Thyroid gland (tissue), 4 donors: ENCODE measurements around the gene NEDD9. TPM values are rescaled to one million over a fixed set of nuclear protein-coding genes. Genes with fewer than 3 reads are reported as not detected.

Experiments used
- DNase-seq, 2 donors: peaks; one replicate each; pipeline ENCODE4 v3.0.0-alpha.2; 2019
- H3K27ac ChIP-seq, 3 donors: fragments of 200-600 bp; sonication (generic); 1 replicate in 2 of 3; 2 replicates in 1 of 3; pipeline ENCODE4 v1.5.1; 2016 to 2019; ENCODE audit warnings: mild to moderate bottlenecking in 1 of 3, moderate library complexity in 1 of 3
- H3K27me3 ChIP-seq: fragments of 200-600 bp; sonication (generic); one replicate; pipeline ENCODE4 v1.5.1; 2019
- H3K36me3 ChIP-seq, 2 donors: fragments of 200-600 bp; sonication (generic); one replicate each; pipeline ENCODE4 v1.5.1; 2016 to 2019
- H3K4me1 ChIP-seq, 2 donors: fragments of 200-600 bp; sonication (generic); one replicate each; pipeline ENCODE4 v1.5.1; 2017 to 2019
- H3K4me3 ChIP-seq, 3 donors: fragments of 200-600 bp; sonication (generic); replicated peaks in 1 of 3; 1 replicate in 2 of 3; 2 replicates in 1 of 3; pipeline ENCODE4 v1.5.1; 2016; ENCODE audit warnings: mild to moderate bottlenecking in 1 of 3
- H3K9me3 ChIP-seq: fragments of 200-600 bp; sonication (generic); one replicate; pipeline ENCODE4 v1.5.1; 2017
- CTCF ChIP-seq, 6 experiments: fragments of 200-600 bp in 3 of 6; fragments of 450-650 bp in 3 of 6; sonication (generic) in 3 of 6; IDR thresholded peaks; one replicate each; pipeline ENCODE4 v1.5.1; 2016 to 2019; ENCODE audit warnings: antibody characterized with exemption in 6 of 6, mild to moderate bottlenecking in 2 of 6, inconsistent platforms in 1 of 6, moderate library complexity in 1 of 6
- POLR2A ChIP-seq, 2 donors: fragments of 450-650 bp; IDR thresholded peaks; one replicate each; pipeline ENCODE4 v1.6.1; 2017; ENCODE audit warnings: antibody characterized with exemption in 2 of 2, mild to moderate bottlenecking in 2 of 2, moderate library complexity in 1 of 2
- WGBS, 2 donors: methylation state at CpG; one replicate each; pipeline ENCODE4 v1.1.5; 2017; 5-methylcytosine and 5-hydroxymethylcytosine counted together
- intact Hi-C: fragments of 100-400 bp; cut with DNase I; formaldehyde crosslinking; loops from one replicate; pipeline ENCODE4 v1.15.1; 2023
- total RNA-seq, 4 donors: library from RNA; depleted of rRNA; stranded (reverse); fragments of >200 nt; gene quantifications; one replicate each; pipeline ENCODE4 v1.2.3, GENCODE V29; 2016

Gene NEDD9
- total RNA-seq, 4 donors from 2014 or later = 42.1 to 78.3 (median 61.7) TPM

- TF ChIP-seq POLR2A (IDR thresholded peaks at IDR 0.05) = no peak
- TF ChIP-seq CTCF (IDR thresholded peaks at IDR 0.05) = no peak
- intact Hi-C loops = no loop called here
- 73 to 88% methylated on average over 4 of the region's 4 CpGs for WGBS, 2 donors
- peaks cover 74 to 97% of the 10 kb centered on the region in 2 donors for H3K4me1 ChIP-seq
- no peaks in the 10 kb centered on the region for H3K27me3 ChIP-seq
- peak overlapping the region; percentile 69 to 86 (median 84) for H3K27ac ChIP-seq
- H3K9me3 ChIP-seq = no peaks in the 10 kb centered on the region
- H3K36me3 ChIP-seq = no peaks in the 10 kb centered on the region
- DNase-seq = no peak
- H3K4me3 ChIP-seq = no peak overlapping the region
Measured at GRCh38 chr6:11219400-11219834, 13.1 kb downstream of the NEDD9 start.

GRCh38 chr6:11218538-11219399, 13.7 kb downstream of the NEDD9 start:
- H3K4me3 ChIP-seq = no peak overlapping the region
- peak overlapping the region; percentile 69 to 86 (median 84) for H3K27ac ChIP-seq
- intact Hi-C loops = no loop called here
- H3K36me3 ChIP-seq = no peaks in the 10 kb centered on the region
- WGBS, 2 donors = 37 to 41% methylated on average over 12 of the region's 12 CpGs
- no peaks in the 10 kb centered on the region for H3K27me3 ChIP-seq
- no peaks in the 10 kb centered on the region for H3K9me3 ChIP-seq
- peak; percentile 37 to 40 for DNase-seq
- no peak for TF ChIP-seq POLR2A (IDR thresholded peaks at IDR 0.05)
- TF ChIP-seq CTCF (IDR thresholded peaks at IDR 0.05) = no peak
- peaks cover 74 to 97% of the 10 kb centered on the region in 2 donors for H3K4me1 ChIP-seq

GRCh38 chr6:11218102-11218442, 14.4 kb downstream of the NEDD9 start:
- peaks cover 76 to 97% of the 10 kb centered on the region in 2 donors for H3K4me1 ChIP-seq
- intact Hi-C loops = no loop called here
- no peaks in the 10 kb centered on the region for H3K36me3 ChIP-seq
- H3K27ac ChIP-seq = peak overlapping the region; percentile 69 to 86 (median 84)
- H3K27me3 ChIP-seq = no peaks in the 10 kb centered on the region
- DNase-seq = no peak
- TF ChIP-seq POLR2A (IDR thresholded peaks at IDR 0.05) = no peak
- TF ChIP-seq CTCF (IDR thresholded peaks at IDR 0.05) = no peak
- no peaks in the 10 kb centered on the region for H3K9me3 ChIP-seq
- no peak overlapping the region for H3K4me3 ChIP-seq
- WGBS, 2 donors = 82 to 88% methylated on average over 3 of the region's 3 CpGs

- WGBS, 2 donors = 71 to 75% methylated on average over 4 of the region's 4 CpGs
- Histone ChIP-seq H3K27ac (peak overlapping the region; percentile 69 to 86 (median 84)), H3K4me1 (peaks cover 78 to 97% of the 10 kb centered on the region in 2 donors), H3K36me3 (peaks cover 2 to 3% of the 10 kb centered on the region in 2 donors), H3K27me3 (no peaks in the 10 kb centered on the region), H3K4me3 (no peak overlapping the region), H3K9me3 (no peaks in the 10 kb centered on the region)
- intact Hi-C loops = no loop called here
- peak; percentile 47 to 54 for DNase-seq
- TF ChIP-seq CTCF (IDR thresholded peaks at IDR 0.05) = no peak
- no peak for TF ChIP-seq POLR2A (IDR thresholded peaks at IDR 0.05)
Measured at GRCh38 chr6:11217360-11218101, 14.9 kb downstream of the NEDD9 start.
